IPS DF 6.9 (cell line): ENCODE results near the gene TMIGD3.

Experiments
- DNase-seq: peaks from one replicate; pipeline ENCODE4 v3.0.0-alpha.2; 2013; ENCODE audit warnings: low read depth, low spot score
- H3K27ac ChIP-seq: one replicate; pipeline ENCODE4 v1.5.1; 2013; ENCODE audit warnings: low read length, control low read depth
- H3K27me3 ChIP-seq: 2 replicates; pipeline ENCODE4 v1.6.1; 2013; ENCODE audit warnings: mild to moderate bottlenecking, low read length; ENCODE audit not compliant: control insufficient read depth, insufficient read depth
- H3K36me3 ChIP-seq: 2 replicates; pipeline ENCODE4 v1.6.1; 2013; ENCODE audit warnings: low read length; ENCODE audit not compliant: control insufficient read depth, insufficient read depth
- H3K4me1 ChIP-seq: 2 replicates; pipeline ENCODE4 v1.6.1; 2013; ENCODE audit warnings: low read length; ENCODE audit not compliant: control insufficient read depth, insufficient read depth
- H3K4me3 ChIP-seq: 2 replicates; pipeline ENCODE4 v1.5.1; 2013; ENCODE audit warnings: mild to moderate bottlenecking, low read length
- H3K9me3 ChIP-seq: 2 replicates; pipeline ENCODE4 v1.6.1; 2013; ENCODE audit warnings: low read length, inconsistent platforms; ENCODE audit not compliant: control insufficient read depth, insufficient read depth
- WGBS: extraction: QIAGEN DNeasy Blood & Tissue Kit; methylation state at CpG from one replicate; pipeline ENCODE4 v1.1.7; 2013; ENCODE audit warnings: mixed read lengths, missing lambda C conversion rate; ENCODE audit not compliant: insufficient read length, insufficient coverage; 5-methylcytosine and 5-hydroxymethylcytosine counted together

The TMIGD3 gene

GRCh38 chr1:111448918-111449702 is 54.3 kb downstream of the TMIGD3 start, which contains the start of the genes ATP5PB and WDR77:
ATP5PB (plus strand) TSS chr1:111449464; CDS start chr1:111449542, 78 bp downstream.
WDR77 (minus strand) TSS chr1:111449256; CDS start chr1:111449169, 87 bp downstream.
- no peaks in the 10 kb centered on the region for H3K4me1 ChIP-seq
- WGBS = no CpG with 5 or more reads among the region's 54 CpGs
- H3K9me3 ChIP-seq = no peaks in the 10 kb centered on the region
- DNase-seq = peak; percentile 97
- H3K4me3 ChIP-seq = peak within 1 kb of the TSS; percentile 97
- no peaks in the 10 kb centered on the region for H3K27me3 ChIP-seq
- no peaks in the 10 kb centered on the region for H3K36me3 ChIP-seq
- H3K27ac ChIP-seq = no peak within 1 kb of the TSS

GRCh38 chr1:111448482-111448917 is 54.9 kb downstream of the TMIGD3 start:
- no CpG with 5 or more reads among the region's 25 CpGs for WGBS
- Histone ChIP-seq H3K36me3 (no peaks in the 10 kb centered on the region), H3K27me3 (no peaks in the 10 kb centered on the region), H3K27ac (no peak overlapping the region), H3K9me3 (no peaks in the 10 kb centered on the region), H3K4me1 (no peaks in the 10 kb centered on the region), H3K4me3 (peak overlapping the region; percentile 77)
- no peak for DNase-seq

- Histone ChIP-seq H3K36me3 (peaks cover 3% of the 10 kb centered on the region; the same call in 1 of the 2 replicates), H3K4me3 (no peak overlapping the region), H3K27me3 (no peaks in the 10 kb centered on the region), H3K4me1 (no peaks in the 10 kb centered on the region), H3K27ac (no peak overlapping the region), H3K9me3 (no peaks in the 10 kb centered on the region)
- no peak for DNase-seq
- WGBS = no CpG with 5 or more reads among the region's 4 CpGs
Measured at GRCh38 chr1:111446967-111447892, 56.2 kb downstream of the TMIGD3 start.

GRCh38 chr1:111446546-111446945 is 56.9 kb downstream of the TMIGD3 start:
- WGBS = no CpG with 5 or more reads among the region's 4 CpGs
- Histone ChIP-seq H3K9me3 (no peaks in the 10 kb centered on the region), H3K27ac (no peak overlapping the region), H3K27me3 (no peaks in the 10 kb centered on the region), H3K4me1 (no peaks in the 10 kb centered on the region), H3K36me3 (peaks cover 3% of the 10 kb centered on the region; the same call in 1 of the 2 replicates), H3K4me3 (no peak overlapping the region)
- DNase-seq = no peak

DNA sequence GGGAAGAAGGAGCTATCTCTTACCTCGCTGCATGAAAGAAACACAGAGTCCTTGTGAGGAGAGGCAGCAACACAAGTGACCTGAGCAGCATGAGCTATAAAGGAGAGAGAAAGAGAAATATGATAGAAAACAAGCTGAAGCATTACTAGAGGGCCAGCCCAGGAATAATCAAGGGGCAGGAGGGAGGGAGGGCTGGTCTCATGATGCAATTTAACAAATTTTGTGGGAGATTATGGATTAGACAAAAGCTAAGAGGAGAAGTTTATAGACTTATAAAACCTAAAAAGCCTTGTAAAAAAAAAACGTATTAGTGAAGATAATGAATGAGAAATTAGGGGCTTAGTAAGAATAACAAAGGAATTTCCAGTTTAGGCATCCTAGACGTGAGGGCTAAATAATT is 59.4 kb downstream of the TMIGD3 start:
- Histone ChIP-seq H3K36me3 (peaks cover 11% of the 10 kb centered on the region; the same call in 1 of the 2 replicates), H3K9me3 (no peaks in the 10 kb centered on the region), H3K4me3 (no peak overlapping the region), H3K27ac (no peak overlapping the region), H3K27me3 (no peaks in the 10 kb centered on the region), H3K4me1 (no peaks in the 10 kb centered on the region)
- 100% methylated on average over 1 of the region's 3 CpGs for WGBS
- no peak for DNase-seq

GRCh38 chr1:111442457-111442856 is 61.0 kb downstream of the TMIGD3 start:
- no peak overlapping the region for H3K27ac ChIP-seq
- H3K27me3 ChIP-seq = no peaks in the 10 kb centered on the region
- H3K36me3 ChIP-seq = peaks cover 11% of the 10 kb centered on the region; the same call in 1 of the 2 replicates
- no peaks in the 10 kb centered on the region for H3K4me1 ChIP-seq
- H3K9me3 ChIP-seq = no peaks in the 10 kb centered on the region
- WGBS = no CpG with 5 or more reads among the region's 4 CpGs
- DNase-seq = no peak
- H3K4me3 ChIP-seq = no peak overlapping the region

- Histone ChIP-seq H3K36me3 (peaks cover 11% of the 10 kb centered on the region; the same call in 1 of the 2 replicates), H3K4me1 (no peaks in the 10 kb centered on the region), H3K9me3 (no peaks in the 10 kb centered on the region), H3K27me3 (no peaks in the 10 kb centered on the region), H3K4me3 (no peak overlapping the region), H3K27ac (no peak overlapping the region)
- no CpG with 5 or more reads among the region's 9 CpGs for WGBS
- DNase-seq = no peak
Measured at GRCh38 chr1:111441573-111442192, 61.8 kb downstream of the TMIGD3 start.

GRCh38 chr1:111439461-111440351 is 63.7 kb downstream of the TMIGD3 start:
- DNase-seq = no peak
- H3K27me3 ChIP-seq = no peaks in the 10 kb centered on the region
- H3K4me1 ChIP-seq = no peaks in the 10 kb centered on the region
- H3K36me3 ChIP-seq = peaks cover 11% of the 10 kb centered on the region; the same call in 1 of the 2 replicates
- no peak overlapping the region for H3K27ac ChIP-seq
- no peak overlapping the region for H3K4me3 ChIP-seq
- H3K9me3 ChIP-seq = no peaks in the 10 kb centered on the region
- 100% methylated on average over 1 of the region's 3 CpGs for WGBS

DNA sequence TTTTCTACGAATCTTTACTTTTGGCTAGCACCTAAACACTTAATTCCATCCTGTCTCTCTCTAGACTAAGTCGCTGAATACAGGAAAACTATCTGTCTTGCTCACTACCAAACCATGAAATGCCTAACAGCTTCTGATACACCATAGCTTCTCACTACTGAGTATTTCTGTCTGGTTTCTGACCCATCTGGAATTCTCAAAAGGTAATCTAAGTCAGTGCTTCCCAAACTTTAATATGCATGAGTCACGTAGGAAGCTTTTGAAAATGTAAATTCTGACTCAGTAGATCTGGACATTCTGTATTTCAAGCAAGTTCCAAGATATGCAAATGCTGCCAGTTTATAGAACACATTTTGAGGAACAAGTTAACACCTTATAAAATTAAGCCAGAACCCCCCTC is 66.7 kb downstream of the TMIGD3 start:
- Histone ChIP-seq H3K27ac (no peak overlapping the region), H3K4me3 (no peak overlapping the region), H3K9me3 (no peaks in the 10 kb centered on the region), H3K27me3 (no peaks in the 10 kb centered on the region), H3K4me1 (no peaks in the 10 kb centered on the region), H3K36me3 (peaks cover 8% of the 10 kb centered on the region; the same call in 1 of the 2 replicates)
- WGBS = no CpG with 5 or more reads among the region's 3 CpGs
- no peak for DNase-seq
